ENCODE data around the gene AGFG2. TPM values are rescaled to one million over a fixed set of nuclear protein-coding genes. Genes with fewer than 3 reads are reported as not detected.

AGFG2 gene
- total and polyA plus RNA-seq, 2 of the 13 experiments (the other 11 are each of a cell fraction or from before 2014, with no cell fraction given) = 125 to 132 TPM

DNA sequence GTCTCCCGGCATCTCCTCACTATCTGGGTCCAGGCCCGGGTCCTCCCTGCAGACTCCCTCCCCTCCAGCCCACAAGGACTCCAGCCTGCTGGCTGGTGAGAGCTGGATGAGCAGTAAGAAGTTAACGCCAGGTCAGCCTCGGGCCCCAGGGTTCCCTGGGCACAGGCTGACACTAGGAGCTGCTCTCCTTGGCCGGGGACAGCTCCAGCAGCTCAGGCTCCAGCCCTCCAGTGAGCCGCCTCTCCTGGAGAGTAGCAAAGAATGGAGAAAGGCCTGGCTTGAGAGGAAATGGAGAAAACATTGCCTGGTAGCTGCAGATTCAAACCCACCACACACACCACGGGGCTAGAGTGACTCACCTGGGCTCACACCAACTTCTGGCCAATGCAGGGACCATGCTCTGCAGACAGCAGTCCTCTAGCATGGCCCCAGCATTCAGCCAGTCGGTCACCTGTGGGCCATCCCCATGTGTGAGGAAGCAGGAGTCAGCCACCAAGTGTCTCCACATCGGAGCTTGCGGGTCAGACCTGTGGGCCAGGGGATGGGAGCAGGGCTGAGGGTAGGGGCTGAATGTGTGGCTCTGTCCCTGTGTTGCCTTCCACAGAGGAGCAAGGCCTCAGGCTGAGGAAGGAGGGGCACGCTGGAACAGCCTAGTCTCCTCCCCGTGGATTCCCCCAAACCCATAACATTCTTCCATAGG, 28.2 kb downstream of the AGFG2 start (continued):
- TF ChIP-seq ZNF530 (CRISPR knock-in tag; IDR thresholded peaks at IDR 0.05; ENCODE audit: low read depth) = no peak
- no peak; the same call in 1 of the 2 replicates for TF ChIP-seq KDM2A (CRISPR knock-in tag; IDR thresholded peaks at IDR 0.05; ENCODE audit: borderline replicate concordance, low read depth)
- TF ChIP-seq PITX1 (CRISPR knock-in tag; IDR thresholded peaks at IDR 0.05) = no peak
- TF ChIP-seq BRD4 (CRISPR knock-in tag; IDR thresholded peaks at IDR 0.05) = no peak
- TF ChIP-seq ZNF724P (CRISPR knock-in tag; IDR thresholded peaks at IDR 0.05; ENCODE audit: borderline replicate concordance) = no peak
- TF ChIP-seq, protein P1, sequence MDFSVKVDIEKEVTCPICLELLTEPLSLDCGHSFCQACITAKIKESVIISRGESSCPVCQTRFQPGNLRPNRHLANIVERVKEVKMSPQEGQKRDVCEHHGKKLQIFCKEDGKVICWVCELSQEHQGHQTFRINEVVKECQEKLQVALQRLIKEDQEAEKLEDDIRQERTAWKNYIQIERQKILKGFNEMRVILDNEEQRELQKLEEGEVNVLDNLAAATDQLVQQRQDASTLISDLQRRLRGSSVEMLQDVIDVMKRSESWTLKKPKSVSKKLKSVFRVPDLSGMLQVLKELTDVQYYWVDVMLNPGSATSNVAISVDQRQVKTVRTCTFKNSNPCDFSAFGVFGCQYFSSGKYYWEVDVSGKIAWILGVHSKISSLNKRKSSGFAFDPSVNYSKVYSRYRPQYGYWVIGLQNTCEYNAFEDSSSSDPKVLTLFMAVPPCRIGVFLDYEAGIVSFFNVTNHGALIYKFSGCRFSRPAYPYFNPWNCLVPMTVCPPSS (IDR thresholded peaks at IDR 0.05) = no peak
- no peak for TF ChIP-seq SYNCRIP (IDR thresholded peaks at IDR 0.05; ENCODE audit: insufficient read depth, low read depth, low read length)
- 0 out of 2 replicates have a peak, but pooled peaks have one; percentile 19 for TF ChIP-seq HOXA3 (CRISPR knock-in tag; IDR thresholded peaks at IDR 0.05)
- TF ChIP-seq SETDB1 (CRISPR knock-in tag; IDR thresholded peaks at IDR 0.05; ENCODE audit: borderline replicate concordance) = no peak
- TF ChIP-seq ZFP36L2 (CRISPR knock-in tag; IDR thresholded peaks at IDR 0.05) = no peak
- TF ChIP-seq MAFG (CRISPR knock-in tag; IDR thresholded peaks at IDR 0.05) = peak; percentile 50; the same call in 1 of the 2 replicates
- TF ChIP-seq, protein P2, sequence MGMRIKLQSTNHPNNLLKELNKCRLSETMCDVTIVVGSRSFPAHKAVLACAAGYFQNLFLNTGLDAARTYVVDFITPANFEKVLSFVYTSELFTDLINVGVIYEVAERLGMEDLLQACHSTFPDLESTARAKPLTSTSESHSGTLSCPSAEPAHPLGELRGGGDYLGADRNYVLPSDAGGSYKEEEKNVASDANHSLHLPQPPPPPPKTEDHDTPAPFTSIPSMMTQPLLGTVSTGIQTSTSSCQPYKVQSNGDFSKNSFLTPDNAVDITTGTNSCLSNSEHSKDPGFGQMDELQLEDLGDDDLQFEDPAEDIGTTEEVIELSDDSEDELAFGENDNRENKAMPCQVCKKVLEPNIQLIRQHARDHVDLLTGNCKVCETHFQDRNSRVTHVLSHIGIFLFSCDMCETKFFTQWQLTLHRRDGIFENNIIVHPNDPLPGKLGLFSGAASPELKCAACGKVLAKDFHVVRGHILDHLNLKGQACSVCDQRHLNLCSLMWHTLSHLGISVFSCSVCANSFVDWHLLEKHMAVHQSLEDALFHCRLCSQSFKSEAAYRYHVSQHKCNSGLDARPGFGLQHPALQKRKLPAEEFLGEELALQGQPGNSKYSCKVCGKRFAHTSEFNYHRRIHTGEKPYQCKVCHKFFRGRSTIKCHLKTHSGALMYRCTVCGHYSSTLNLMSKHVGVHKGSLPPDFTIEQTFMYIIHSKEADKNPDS (CRISPR knock-in tag; IDR thresholded peaks at IDR 0.05) = no peak
- 0 out of 2 replicates have a peak, but pooled peaks have one; percentile 41 for TF ChIP-seq HNRNPL (IDR thresholded peaks at IDR 0.05; ENCODE audit: low read depth, low read length)
- no peak for TF ChIP-seq ZNF713 (CRISPR knock-in tag; IDR thresholded peaks at IDR 0.05)
- no peak for TF ChIP-seq IRF2 (CRISPR knock-in tag; IDR thresholded peaks at IDR 0.05)
- no peak for TF ChIP-seq SOX13 (IDR thresholded peaks at IDR 0.05)
- TF ChIP-seq SOX13 (CRISPR knock-in tag; conservative IDR thresholded peaks at IDR 0.05 in 1 of 2, IDR thresholded peaks at IDR 0.05 in 1 of 2) = no peak
- TF ChIP-seq ARID2 (CRISPR knock-in tag; IDR thresholded peaks at IDR 0.05; ENCODE audit: borderline replicate concordance) = no peak
- no peak for TF ChIP-seq RBFOX2 (IDR thresholded peaks at IDR 0.05; ENCODE audit: low read depth, low read length)
- TF ChIP-seq MXI1 (IDR thresholded peaks at IDR 0.05; ENCODE audit: borderline replicate concordance, low read depth, low read length) = peak; percentile 9; the same call in 1 of the 3 replicates
- TF ChIP-seq ZNF616 (CRISPR knock-in tag; IDR thresholded peaks at IDR 0.05; ENCODE audit: low read depth) = no peak
- TF ChIP-seq, protein P3, sequence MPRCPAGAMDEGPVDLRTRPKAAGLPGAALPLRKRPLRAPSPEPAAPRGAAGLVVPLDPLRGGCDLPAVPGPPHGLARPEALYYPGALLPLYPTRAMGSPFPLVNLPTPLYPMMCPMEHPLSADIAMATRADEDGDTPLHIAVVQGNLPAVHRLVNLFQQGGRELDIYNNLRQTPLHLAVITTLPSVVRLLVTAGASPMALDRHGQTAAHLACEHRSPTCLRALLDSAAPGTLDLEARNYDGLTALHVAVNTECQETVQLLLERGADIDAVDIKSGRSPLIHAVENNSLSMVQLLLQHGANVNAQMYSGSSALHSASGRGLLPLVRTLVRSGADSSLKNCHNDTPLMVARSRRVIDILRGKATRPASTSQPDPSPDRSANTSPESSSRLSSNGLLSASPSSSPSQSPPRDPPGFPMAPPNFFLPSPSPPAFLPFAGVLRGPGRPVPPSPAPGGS (CRISPR knock-in tag; IDR thresholded peaks at IDR 0.05) = no peak
- TF ChIP-seq, protein P4, sequence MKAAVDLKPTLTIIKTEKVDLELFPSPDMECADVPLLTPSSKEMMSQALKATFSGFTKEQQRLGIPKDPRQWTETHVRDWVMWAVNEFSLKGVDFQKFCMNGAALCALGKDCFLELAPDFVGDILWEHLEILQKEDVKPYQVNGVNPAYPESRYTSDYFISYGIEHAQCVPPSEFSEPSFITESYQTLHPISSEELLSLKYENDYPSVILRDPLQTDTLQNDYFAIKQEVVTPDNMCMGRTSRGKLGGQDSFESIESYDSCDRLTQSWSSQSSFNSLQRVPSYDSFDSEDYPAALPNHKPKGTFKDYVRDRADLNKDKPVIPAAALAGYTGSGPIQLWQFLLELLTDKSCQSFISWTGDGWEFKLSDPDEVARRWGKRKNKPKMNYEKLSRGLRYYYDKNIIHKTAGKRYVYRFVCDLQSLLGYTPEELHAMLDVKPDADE (CRISPR knock-in tag; IDR thresholded peaks at IDR 0.05) = no peak
- TF ChIP-seq ARNT2 (CRISPR knock-in tag; IDR thresholded peaks at IDR 0.05; ENCODE audit: low read depth) = no peak
- TF ChIP-seq ZKSCAN5 (CRISPR knock-in tag; IDR thresholded peaks at IDR 0.05) = no peak
- TF ChIP-seq ZSCAN25 (CRISPR knock-in tag; IDR thresholded peaks at IDR 0.05) = no peak
